ENCODE measurements around the gene TMEM100. TPM values are rescaled to one million over a fixed set of nuclear protein-coding genes. Genes with fewer than 3 reads are reported as not detected.

TMEM100 gene
- total RNA-seq, 1 experiment from 2014 or later: 1.7 TPM

GRCh38 chr17:55727275-55727674 lies 4.6 kb upstream of the TMEM100 start:
- ChIA-PET POLR2A (interaction anchor here (0.6 to 2.2 kb wide), 5 partner anchors 8 to 1210 kb away, joined by 3 to 11 read pairs (median 5); partner anchors contain the start of gene PCTP), CTCF (interaction anchor here (1.3 to 2.8 kb wide), 5 partner anchors 8 to 201 kb away, joined by 4 to 11 read pairs (median 6); no protein-coding TSS in a partner anchor)
- intact Hi-C loops (cut with micrococcal nuclease): no loop called here
- no peak for TF ChIP-seq CTCF (IDR thresholded peaks at IDR 0.05; ENCODE audit: unreplicated experiment)
- DNase-seq (ENCODE audit: unreplicated experiment): no peak
- Mint-ChIP-seq H3K9me3 (ENCODE audit: unreplicated experiment) (no peaks in the 10 kb centered on the region), H3K27me3 (ENCODE audit: insufficient read depth, unreplicated experiment) (no peaks in the 10 kb centered on the region), H3K4me3 (ENCODE audit: unreplicated experiment) (peak overlapping the region; percentile 63), H3K27ac (ENCODE audit: low read depth, unreplicated experiment) (peak overlapping the region; percentile 93), H3K4me1 (ENCODE audit: insufficient read depth, unreplicated experiment) (peaks cover 74% of the 10 kb centered on the region), H3K36me3 (ENCODE audit: insufficient read depth, unreplicated experiment) (peaks cover 8% of the 10 kb centered on the region)
- no TSS peak for BruUV-seq (replicated peaks)

GRCh38 chr17:55726440-55726839 lies 3.8 kb upstream of the TMEM100 start:
- BruUV-seq (replicated peaks): no TSS peak
- Mint-ChIP-seq H3K27ac (ENCODE audit: low read depth, unreplicated experiment) (peak overlapping the region; percentile 93), H3K4me1 (ENCODE audit: insufficient read depth, unreplicated experiment) (peaks cover 68% of the 10 kb centered on the region), H3K36me3 (ENCODE audit: insufficient read depth, unreplicated experiment) (peaks cover 10% of the 10 kb centered on the region), H3K27me3 (ENCODE audit: insufficient read depth, unreplicated experiment) (no peaks in the 10 kb centered on the region), H3K4me3 (ENCODE audit: unreplicated experiment) (peak overlapping the region; percentile 63), H3K9me3 (ENCODE audit: unreplicated experiment) (no peaks in the 10 kb centered on the region)
- TF ChIP-seq CTCF (IDR thresholded peaks at IDR 0.05; ENCODE audit: unreplicated experiment): no peak
- POLR2A ChIA-PET: interaction anchor here (0.5 to 2.2 kb wide), 7 partner anchors 9 to 1489 kb away, joined by 3 to 11 read pairs (median 4); partner anchors contain the start of gene PCTP
- DNase-seq (ENCODE audit: unreplicated experiment): peak; percentile 94
- intact Hi-C loops (cut with micrococcal nuclease): no loop called here
- CTCF ChIA-PET: interaction anchor here (1.1 to 2.8 kb wide), 3 partner anchors 9 to 199 kb away, joined by 3 to 11 read pairs (median 7); no protein-coding TSS in a partner anchor

GRCh38 chr17:55723488-55723848 lies 804 bp upstream of the TMEM100 start:
- Mint-ChIP-seq H3K9me3 (ENCODE audit: unreplicated experiment) (no peaks in the 10 kb centered on the region), H3K36me3 (ENCODE audit: insufficient read depth, unreplicated experiment) (peaks cover 10% of the 10 kb centered on the region), H3K4me3 (ENCODE audit: unreplicated experiment) (peak overlapping the region; percentile 66), H3K27ac (ENCODE audit: low read depth, unreplicated experiment) (no peak overlapping the region), H3K27me3 (ENCODE audit: insufficient read depth, unreplicated experiment) (no peaks in the 10 kb centered on the region), H3K4me1 (ENCODE audit: insufficient read depth, unreplicated experiment) (peaks cover 47% of the 10 kb centered on the region)
- intact Hi-C loops (cut with micrococcal nuclease): no loop called here
- no peak for DNase-seq (ENCODE audit: unreplicated experiment)
- TF ChIP-seq CTCF (IDR thresholded peaks at IDR 0.05; ENCODE audit: unreplicated experiment): no peak
- ChIA-PET POLR2A (interaction anchor here (0.5 kb wide), 1 partner anchor 294 kb away, joined by 3 read pairs; no protein-coding TSS in a partner anchor), CTCF (interaction anchor here (1.0 to 9.6 kb wide), 7 partner anchors 11 to 197 kb away, joined by 3 to 77 read pairs (median 7); partner anchors contain the start of gene PCTP)
- no TSS peak for BruUV-seq (replicated peaks)

GRCh38 chr17:55722016-55722736 lies 488 bp downstream of the TMEM100 start:
- ChIA-PET POLR2A (interaction anchor here (0.7 to 0.9 kb wide), 3 partner anchors 32 to 138 kb away, joined by 3 to 4 read pairs (median 3); no protein-coding TSS in a partner anchor), CTCF (interaction anchor here (0.6 to 9.6 kb wide), 13 partner anchors 9 to 961 kb away, joined by 3 to 77 read pairs (median 3); no protein-coding TSS in a partner anchor)
- Mint-ChIP-seq H3K27me3 (ENCODE audit: insufficient read depth, unreplicated experiment) (no peaks in the 10 kb centered on the region), H3K36me3 (ENCODE audit: insufficient read depth, unreplicated experiment) (peaks cover 10% of the 10 kb centered on the region), H3K4me3 (ENCODE audit: unreplicated experiment) (peak overlapping the region; percentile 66), H3K4me1 (ENCODE audit: insufficient read depth, unreplicated experiment) (peaks cover 34% of the 10 kb centered on the region), H3K27ac (ENCODE audit: low read depth, unreplicated experiment) (peak overlapping the region; percentile 3), H3K9me3 (ENCODE audit: unreplicated experiment) (no peaks in the 10 kb centered on the region)
- intact Hi-C loops (cut with micrococcal nuclease): no loop called here
- no peak for DNase-seq (ENCODE audit: unreplicated experiment)
- no peak for TF ChIP-seq CTCF (IDR thresholded peaks at IDR 0.05; ENCODE audit: unreplicated experiment)
- BruUV-seq (replicated peaks): no TSS peak

Measured in MCF 10A (cell line).